Measurements from ENCODE around the gene RAB11A.

RAB11A gene

DNA sequence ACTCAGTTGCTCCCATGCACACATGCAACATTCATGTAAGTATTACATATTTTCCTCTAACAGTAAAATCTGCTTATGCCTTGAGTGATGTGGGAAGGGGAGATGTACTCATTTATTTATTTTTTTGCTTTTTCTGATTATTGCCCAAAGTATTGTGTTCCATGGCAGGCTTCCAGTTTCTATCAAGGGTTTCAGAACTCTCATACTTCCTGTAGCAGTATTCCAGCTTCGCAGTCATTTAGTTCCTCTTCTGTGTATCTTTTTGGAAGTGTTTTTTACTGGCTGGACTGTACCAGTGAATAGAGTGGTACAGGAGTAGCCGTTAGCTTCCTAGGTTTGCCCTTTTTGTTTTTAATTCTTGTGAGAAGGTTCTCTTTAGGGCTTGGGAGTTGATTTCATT lies 26.9 kb downstream of the RAB11A start:
- no peak for TF ChIP-seq GATA2 (IDR thresholded peaks at IDR 0.05; ENCODE audit: low read depth, low read length)
- TF ChIP-seq GATA3 (IDR thresholded peaks at IDR 0.05; ENCODE audit: low read depth, low read length) = no peak

DNA sequence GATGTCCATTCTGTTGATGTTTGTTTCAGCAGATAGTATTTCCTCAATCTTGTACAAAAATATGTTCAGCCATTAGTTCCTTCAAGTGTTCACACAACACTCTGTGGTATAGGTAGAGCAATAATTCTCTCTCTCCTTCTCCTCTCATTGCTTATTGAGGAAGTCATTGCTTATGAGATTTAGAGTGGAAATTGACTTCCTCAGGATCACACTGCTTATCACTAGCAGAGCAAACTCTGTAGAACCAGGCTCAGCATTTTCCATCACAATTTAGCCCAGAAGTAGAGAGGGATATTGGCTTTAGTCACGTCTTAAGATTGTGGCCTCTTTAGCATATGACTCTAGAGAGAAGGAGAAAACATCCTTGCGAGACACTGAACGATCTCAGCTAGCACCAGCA lies 31.2 kb downstream of the RAB11A start:
- TF ChIP-seq GATA2 (IDR thresholded peaks at IDR 0.05; ENCODE audit: low read depth, low read length) = no peak
- no peak for TF ChIP-seq GATA3 (IDR thresholded peaks at IDR 0.05; ENCODE audit: low read depth, low read length)

DNA sequence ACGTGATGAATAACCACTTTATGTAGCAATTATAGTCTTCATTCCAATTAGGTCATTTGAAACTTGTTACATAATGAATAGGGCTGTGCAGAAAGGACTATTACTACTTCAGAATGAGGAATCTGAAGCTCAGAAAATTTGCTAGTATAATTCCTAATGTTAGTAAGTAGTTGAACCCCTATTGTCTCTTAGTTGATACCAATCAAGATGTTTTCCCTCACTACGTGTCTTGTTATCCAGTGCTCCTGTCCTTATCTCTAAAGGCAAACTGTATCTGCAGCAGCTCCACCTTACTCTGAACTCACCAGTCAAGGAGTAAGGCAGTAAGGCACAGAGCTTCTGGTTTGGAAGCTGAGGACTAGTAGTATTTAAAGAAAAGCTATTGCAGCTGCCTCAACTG lies 32.0 kb downstream of the RAB11A start:
- no peak for TF ChIP-seq GATA3 (IDR thresholded peaks at IDR 0.05; ENCODE audit: low read depth, low read length)
- TF ChIP-seq GATA2 (IDR thresholded peaks at IDR 0.05; ENCODE audit: low read depth, low read length) = no peak

DNA sequence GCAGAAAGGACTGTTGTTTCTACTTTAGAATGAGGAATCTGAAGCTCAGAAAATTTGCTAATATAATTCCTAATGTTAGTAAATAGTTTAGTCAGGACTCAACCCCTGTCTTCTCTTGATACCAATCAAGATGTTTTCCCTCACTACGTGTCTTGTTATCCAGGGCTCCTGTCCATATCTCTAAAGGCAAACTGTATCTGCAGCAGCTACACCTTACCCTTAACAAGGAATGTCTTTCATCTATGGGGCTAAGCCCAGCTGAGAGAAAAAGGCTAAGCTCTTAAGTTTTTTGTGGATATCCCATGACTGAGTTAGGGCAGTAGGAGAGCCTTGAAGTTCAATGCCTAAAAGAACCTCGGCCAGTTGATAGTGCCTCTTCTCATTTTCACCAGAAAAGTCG lies 32.5 kb downstream of the RAB11A start:
- no peak for TF ChIP-seq GATA2 (IDR thresholded peaks at IDR 0.05; ENCODE audit: low read depth, low read length)
- no peak for TF ChIP-seq GATA3 (IDR thresholded peaks at IDR 0.05; ENCODE audit: low read depth, low read length)

DNA sequence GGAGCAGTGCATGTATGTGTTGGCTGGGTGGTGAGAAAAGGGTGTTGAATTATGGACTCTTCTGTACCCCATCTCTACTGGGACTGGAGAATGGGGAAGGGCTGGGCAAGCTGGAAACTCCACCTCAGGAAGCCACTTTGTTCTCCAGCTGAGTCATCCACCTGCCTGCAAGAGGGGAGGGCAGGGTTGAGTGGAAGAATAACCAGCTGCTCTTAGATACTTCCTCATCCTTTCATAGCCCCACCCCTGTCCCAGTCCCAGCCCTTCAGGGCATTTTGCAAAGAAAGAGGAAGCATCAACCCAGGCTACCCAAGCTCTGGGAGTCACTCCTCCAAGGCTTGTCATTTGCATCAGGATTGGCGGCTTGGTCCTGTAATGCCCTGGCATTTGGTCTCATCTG lies 33.1 kb downstream of the RAB11A start:
- TF ChIP-seq GATA2 (IDR thresholded peaks at IDR 0.05; ENCODE audit: low read depth, low read length) (no peak), GATA3 (IDR thresholded peaks at IDR 0.05; ENCODE audit: low read depth, low read length) (no peak)

DNA sequence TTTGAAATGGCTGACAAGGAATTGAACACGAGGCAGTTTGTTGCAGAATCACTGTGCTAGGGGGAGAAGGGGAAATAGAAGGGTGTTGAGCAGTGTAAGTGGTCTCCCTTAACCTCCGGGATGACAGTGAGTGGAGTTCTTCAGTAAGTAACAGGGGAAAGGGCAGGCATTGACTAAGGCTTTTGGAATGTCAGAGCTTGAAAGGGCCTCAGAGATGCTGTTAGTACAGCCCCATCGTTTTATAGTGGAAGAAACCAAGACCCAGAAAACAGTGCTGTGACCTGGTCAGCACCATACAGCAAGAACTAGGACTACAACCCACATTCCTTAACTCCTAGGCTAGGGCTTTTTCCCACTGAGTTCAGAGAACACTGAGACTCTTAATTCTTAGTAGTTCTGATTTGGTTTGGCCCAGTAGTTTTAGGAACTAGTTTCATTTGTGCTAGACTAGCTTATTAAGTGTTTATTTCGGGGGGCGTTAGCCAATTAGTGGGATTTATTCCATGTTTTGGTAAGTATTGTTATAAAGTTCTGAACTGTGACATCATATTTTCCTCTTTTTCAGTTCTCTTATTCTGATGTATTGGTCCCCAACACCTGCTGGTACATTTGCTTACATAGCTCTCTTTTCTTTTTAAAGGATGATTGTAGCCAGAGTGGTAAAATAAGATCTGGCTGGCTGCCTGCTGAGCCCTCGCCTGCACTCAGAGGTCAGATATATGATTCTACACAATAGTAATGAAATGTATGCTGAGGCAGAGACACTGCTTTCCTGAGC lies 34.2 kb downstream of the RAB11A start:
- TF ChIP-seq GATA2 (IDR thresholded peaks at IDR 0.05; ENCODE audit: low read depth, low read length) (no peak), GATA3 (IDR thresholded peaks at IDR 0.05; ENCODE audit: low read depth, low read length) (no peak)

DNA sequence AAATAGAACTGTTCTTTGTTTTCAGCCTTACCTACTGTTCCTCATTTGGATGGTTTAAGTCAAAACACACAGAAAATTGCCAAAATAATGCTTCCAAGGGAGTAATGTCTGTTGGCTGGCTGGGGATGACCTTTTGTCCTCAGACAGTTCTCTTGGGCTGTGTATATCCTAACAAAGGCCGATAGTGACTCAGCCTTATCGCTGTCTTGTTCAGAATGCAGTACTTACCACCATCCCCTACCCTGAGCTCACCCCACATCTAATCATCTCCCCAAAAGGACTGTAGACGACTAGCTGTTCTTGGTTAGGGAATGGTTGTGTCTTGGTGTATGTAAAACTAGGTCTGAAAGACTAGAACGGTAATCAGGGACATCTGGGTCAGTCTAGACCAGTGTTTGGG lies 35.0 kb downstream of the RAB11A start:
- TF ChIP-seq GATA3 (IDR thresholded peaks at IDR 0.05; ENCODE audit: low read depth, low read length) = no peak

DNA sequence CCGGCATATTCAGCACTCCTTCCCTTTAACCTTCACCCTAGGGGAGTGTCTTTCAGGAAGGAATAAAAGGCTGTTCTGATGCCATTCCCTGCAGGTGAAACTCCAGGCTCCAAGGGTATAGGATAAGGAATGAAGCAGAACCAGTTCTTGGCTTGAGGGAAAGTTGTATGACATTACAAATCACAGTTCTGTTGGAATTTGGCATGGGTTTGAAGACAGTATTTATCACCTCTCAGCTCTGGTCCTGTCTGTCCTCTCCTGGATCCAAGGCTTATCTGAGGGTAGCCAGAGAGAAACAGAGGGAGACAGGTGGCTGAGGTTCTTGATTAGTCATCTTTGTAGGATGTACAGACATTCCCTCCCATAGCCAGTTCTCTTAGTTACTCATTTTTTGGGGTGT lies 37.1 kb downstream of the RAB11A start:
- no peak for TF ChIP-seq GATA2 (IDR thresholded peaks at IDR 0.05; ENCODE audit: low read depth, low read length)
- no peak for TF ChIP-seq GATA3 (IDR thresholded peaks at IDR 0.05; ENCODE audit: low read depth, low read length)

DNA sequence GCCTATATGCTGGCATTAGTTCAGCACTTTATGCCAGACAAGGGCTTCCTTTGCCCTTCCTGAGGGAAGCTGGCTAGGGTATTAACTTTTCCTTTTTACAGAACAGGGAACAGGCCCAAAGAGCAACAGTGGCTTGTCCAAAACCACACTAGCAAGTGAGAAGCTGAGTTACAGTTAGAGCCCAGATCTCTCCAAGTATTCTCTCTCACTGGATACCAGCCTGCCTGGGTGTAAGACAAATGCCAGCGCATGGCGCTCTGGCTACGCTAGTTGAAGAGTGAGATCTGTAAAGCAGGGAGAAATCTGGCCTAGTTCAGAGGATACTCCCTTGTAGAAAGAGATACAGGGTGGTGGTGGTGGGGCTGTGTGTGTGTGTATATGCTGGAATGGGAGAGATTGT lies 38.4 kb downstream of the RAB11A start:
- TF ChIP-seq GATA2 (IDR thresholded peaks at IDR 0.05; ENCODE audit: low read depth, low read length) = no peak
- no peak for TF ChIP-seq GATA3 (IDR thresholded peaks at IDR 0.05; ENCODE audit: low read depth, low read length)

DNA sequence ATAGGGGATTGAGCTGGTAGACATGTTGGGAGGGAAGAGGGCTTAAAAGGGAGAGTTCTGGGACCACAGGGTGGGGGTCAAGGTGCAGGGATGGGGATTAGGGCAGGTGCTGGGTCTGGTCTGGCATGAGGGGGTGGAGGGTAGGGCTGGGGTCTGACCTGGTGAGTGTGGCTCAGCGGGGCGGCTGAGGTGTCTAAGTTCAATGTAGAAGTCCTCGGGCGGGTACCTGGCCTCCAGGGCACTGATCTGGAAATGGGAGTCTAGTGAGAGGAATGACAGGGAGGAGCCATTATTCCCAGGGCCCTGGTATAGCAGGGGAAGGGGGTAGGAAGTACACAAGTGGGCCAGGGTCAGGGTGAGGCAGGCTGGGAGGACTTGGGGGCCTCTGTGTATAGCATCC lies 39.6 kb downstream of the RAB11A start:
- TF ChIP-seq GATA3 (IDR thresholded peaks at IDR 0.05; ENCODE audit: low read depth, low read length) (no peak), GATA2 (IDR thresholded peaks at IDR 0.05; ENCODE audit: low read depth, low read length) (no peak)

DNA sequence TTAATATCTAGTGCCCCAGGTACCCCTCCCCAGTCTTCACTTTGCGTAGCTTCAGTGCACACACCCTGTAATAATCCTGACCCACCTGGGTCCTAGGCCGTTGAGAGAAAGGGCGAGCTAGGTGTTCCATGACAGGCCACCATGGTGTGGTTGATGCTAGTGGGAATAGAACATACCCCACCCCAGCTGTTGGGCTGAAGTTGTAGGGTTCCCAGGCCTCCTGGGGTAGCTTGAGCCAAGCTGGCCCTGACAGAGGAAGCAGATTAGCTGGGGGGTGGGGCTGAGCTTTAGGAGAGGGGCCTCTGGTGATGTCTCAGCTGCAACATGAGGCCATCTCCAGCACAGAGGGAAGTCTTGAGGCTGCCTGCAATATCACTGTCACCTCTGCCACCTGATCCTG lies 40.5 kb downstream of the RAB11A start:
- TF ChIP-seq GATA3 (IDR thresholded peaks at IDR 0.05; ENCODE audit: low read depth, low read length) (no peak), GATA2 (IDR thresholded peaks at IDR 0.05; ENCODE audit: low read depth, low read length) (no peak)

DNA sequence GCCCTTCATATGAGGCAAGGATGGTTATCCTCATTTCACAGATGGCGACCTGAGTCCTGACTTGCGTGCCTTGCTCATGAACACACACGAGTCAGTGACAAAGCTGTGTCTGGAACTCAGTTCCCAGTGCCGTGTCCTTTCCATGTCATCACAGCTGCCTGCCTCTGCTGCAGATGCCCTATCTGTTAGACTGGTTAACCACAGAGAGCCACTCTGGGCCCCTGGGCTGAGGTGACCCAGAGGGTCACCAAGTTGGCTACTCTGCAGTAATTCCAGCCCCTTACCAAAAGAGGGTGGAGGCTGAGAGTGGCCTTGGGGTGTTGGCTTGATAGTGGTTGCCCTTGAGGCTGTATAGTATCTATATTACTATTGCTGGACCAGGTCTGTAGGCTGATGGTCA lies 41.0 kb downstream of the RAB11A start:
- TF ChIP-seq GATA2 (IDR thresholded peaks at IDR 0.05; ENCODE audit: low read depth, low read length) = no peak

DNA sequence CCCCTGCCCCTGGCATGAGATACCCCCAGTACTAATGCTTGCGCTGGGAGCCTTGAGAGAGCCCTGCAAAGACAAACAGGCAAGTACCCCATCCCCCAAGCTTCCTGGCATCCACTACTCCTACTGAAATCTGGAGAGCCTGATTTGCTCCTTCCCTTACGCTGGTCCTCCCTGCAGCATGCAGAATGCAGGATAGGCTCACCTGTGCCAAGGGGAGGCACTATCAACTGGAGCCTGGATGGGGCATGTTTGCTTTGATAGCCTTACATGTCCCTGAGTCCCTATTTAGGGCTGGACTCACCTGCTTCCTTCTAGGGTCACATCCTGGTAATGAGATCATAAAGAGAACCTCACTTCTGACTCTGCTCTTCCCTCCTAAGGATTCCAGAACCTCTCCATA lies 42.9 kb downstream of the RAB11A start:
- TF ChIP-seq GATA2 (IDR thresholded peaks at IDR 0.05; ENCODE audit: low read depth, low read length) (no peak), GATA3 (IDR thresholded peaks at IDR 0.05; ENCODE audit: low read depth, low read length) (no peak)

DNA sequence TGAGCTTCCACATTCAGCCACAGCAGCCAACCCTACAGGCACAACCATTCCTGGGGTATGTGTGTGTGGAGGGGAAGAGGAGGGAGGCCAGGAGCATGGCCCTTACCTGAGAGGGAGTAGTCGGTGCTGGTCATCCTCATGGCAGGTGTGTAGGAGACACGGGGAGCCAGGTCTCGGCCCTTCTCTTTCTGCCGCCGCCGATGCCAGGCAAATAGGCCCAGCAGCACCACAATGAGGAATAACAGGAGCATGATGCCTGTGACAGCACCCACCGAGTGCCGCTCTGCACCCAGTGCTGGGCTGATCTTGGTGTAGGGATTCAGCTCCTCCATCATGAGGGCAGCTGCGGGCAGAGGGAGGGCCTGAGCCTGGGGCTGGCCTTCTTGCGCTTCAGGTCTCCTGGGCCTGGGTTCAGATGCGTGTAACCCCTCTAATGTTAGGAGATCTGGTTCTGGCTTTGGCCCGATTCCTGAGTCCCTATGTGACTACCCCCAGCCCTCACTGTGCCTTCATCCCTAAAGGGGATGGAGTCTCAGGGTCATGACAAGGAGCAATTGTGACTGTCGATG lies 44.4 kb downstream of the RAB11A start:
- TF ChIP-seq GATA3 (IDR thresholded peaks at IDR 0.05; ENCODE audit: low read depth, low read length) (no peak), GATA2 (IDR thresholded peaks at IDR 0.05; ENCODE audit: low read depth, low read length) (no peak)

DNA sequence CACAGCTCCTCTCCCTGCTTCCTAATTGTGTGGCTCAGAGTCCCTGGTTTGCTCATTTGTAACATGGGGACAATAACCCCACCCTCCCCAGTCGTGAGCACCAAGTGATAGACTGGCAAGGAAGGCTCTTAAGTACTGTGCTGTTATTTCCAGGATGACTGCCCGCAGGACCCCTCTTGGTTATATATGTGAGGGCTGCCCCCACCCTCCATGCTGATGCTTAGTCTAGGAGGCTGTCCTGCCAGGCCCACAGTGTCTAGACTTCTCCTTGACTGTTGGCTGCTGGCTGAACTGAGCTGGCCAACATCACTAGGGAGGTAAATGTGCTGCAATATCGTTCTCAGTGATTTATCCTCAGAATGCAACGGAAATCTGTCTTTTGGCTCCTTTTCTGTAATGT lies 45.1 kb downstream of the RAB11A start:
- TF ChIP-seq GATA3 (IDR thresholded peaks at IDR 0.05; ENCODE audit: low read depth, low read length) (no peak), GATA2 (IDR thresholded peaks at IDR 0.05; ENCODE audit: low read depth, low read length) (no peak)

Data from SH-SY5Y (cell line).